K562 (cell line): Measurements from ENCODE around the gene GPR153. TPM values are rescaled to one million over a fixed set of nuclear protein-coding genes. Genes with fewer than 3 reads are reported as not detected.
A peak's percentile ranks its signal among the peaks of the same experiment; 100 is the strongest.

Source experiments
- ATAC-seq: fragments of 200-7000 bp; cut with Tn5 transposase; 3 replicates; pipeline ENCODE4 v1.9.1; 2020; ENCODE audit warnings: moderate library complexity
- BruUV-seq: library from RNA; stranded (reverse); fragments of 400-500 nt; replicated peaks from 2 replicates; lab custom pipeline; 2021; lab: Mats Ljungman, UMichigan
- CTCF ChIA-PET: fragments of 300-600 bp; formaldehyde crosslinking; extraction: SDS; loops from one replicate; lab custom pipeline; 2021; ENCODE audit warnings: low intra/inter-chr PET ratio; lab: Yijun Ruan, JAX
- POLR2A ChIA-PET: fragments of 300-600, 350-650 bp; sonication (Branson Sonifier 250); formaldehyde crosslinking; extraction: SDS; loops from one replicate; lab custom pipeline; 2021; ENCODE audit warnings: antibody characterized with exemption, inconsistent platforms; lab: Yijun Ruan, JAX
- DNase-seq, 4 experiments: peaks; one replicate each; pipeline versions ENCODE4 v3.0.0 to v3.0.0-alpha.2; 2011 to 2018; ENCODE audit warnings: low spot score in 3 of 4, mixed read lengths in 3 of 4; ENCODE audit errors: extremely low read depth in 1 of 4
- FAIRE-seq: peaks from 2 replicates; lab custom pipeline; 2011; peaks lifted over from hg19 to GRCh38; lab: Jason Lieb, UNC
- H2AFZ ChIP-seq: 2 replicates; pipeline ENCODE4 v1.6.0; 2011; ENCODE audit warnings: low read depth, low read length, control low read depth, inconsistent platforms
- H3K27ac ChIP-seq: fragments of 200-600 bp; 3 replicates; pipeline ENCODE4 v1.8.0; 2011; ENCODE audit warnings: low read depth, mild to moderate bottlenecking, control low read depth, inconsistent platforms, low read length, moderate library complexity, mixed read lengths; ENCODE audit errors: extremely low read depth
- H3K27me3 ChIP-seq, 2 experiments: fragments of 300-600 bp in 1 of 2; 2 replicates in 1 of 2; 3 replicates in 1 of 2; pipeline versions ENCODE4 v1.6.0 to v1.8.0; 2011; ENCODE audit warnings: inconsistent platforms in 2 of 2, low read length in 2 of 2, mild to moderate bottlenecking in 1 of 2, mixed read lengths in 1 of 2, moderate library complexity in 1 of 2; ENCODE audit not compliant: control insufficient read depth in 2 of 2, insufficient read depth in 2 of 2
- H3K36me3 ChIP-seq: fragments of 300-600 bp; 3 replicates; pipeline ENCODE4 v1.8.0; 2011; ENCODE audit warnings: mild to moderate bottlenecking, low read length, inconsistent platforms; ENCODE audit not compliant: control insufficient read depth, insufficient read depth
- H3K4me1 ChIP-seq, 2 experiments: fragments of 200-600 bp in 1 of 2; replicated peaks in 1 of 2; 2 replicates in 1 of 2; 3 replicates in 1 of 2; pipeline versions ENCODE4 v1.5.1 to v1.8.0; 2011; ENCODE audit warnings: inconsistent platforms in 2 of 2, low read length in 2 of 2, mild to moderate bottlenecking in 1 of 2, mixed read lengths in 1 of 2, moderate library complexity in 1 of 2; ENCODE audit not compliant: control insufficient read depth in 2 of 2, insufficient read depth in 2 of 2
- H3K4me2 ChIP-seq: 2 replicates; pipeline ENCODE4 v1.6.1; 2011; ENCODE audit warnings: low read length, control low read depth, inconsistent platforms, mixed read lengths; ENCODE audit not compliant: insufficient read depth
- H3K4me3 ChIP-seq: fragments of 200-600 bp; sonication (generic), shearing (Covaris generic); 2 replicates; pipeline ENCODE4 v1.5.1; 2016; ENCODE audit warnings: control low read depth, inconsistent platforms
- H3K79me2 ChIP-seq: fragments of 200-600 bp; 3 replicates; pipeline ENCODE4 v1.8.0; 2011; ENCODE audit warnings: low read length, inconsistent platforms; ENCODE audit not compliant: control insufficient read depth, insufficient read depth
- H3K9ac ChIP-seq, 2 experiments: 2 replicates each; pipeline versions ENCODE4 v1.6.0 to v1.6.1; 2011; ENCODE audit warnings: low read depth in 2 of 2, low read length in 2 of 2, control low read depth in 1 of 2, inconsistent platforms in 1 of 2, mild to moderate bottlenecking in 1 of 2, mixed read lengths in 1 of 2; ENCODE audit not compliant: insufficient read depth in 1 of 2
- H3K9me1 ChIP-seq: one replicate; pipeline ENCODE4 v1.6.0; 2011; ENCODE audit warnings: inconsistent platforms, mild to moderate bottlenecking, low read length, moderate library complexity; ENCODE audit not compliant: control insufficient read depth, insufficient read depth
- H3K9me3 ChIP-seq: replicated peaks from 2 replicates; pipeline ENCODE4 v1.5.1; 2011; ENCODE audit warnings: low read depth, low read length, inconsistent platforms; ENCODE audit not compliant: control insufficient read depth, insufficient read depth
- H4K20me1 ChIP-seq: replicated peaks from 2 replicates; pipeline ENCODE4 v1.6.1; 2011; ENCODE audit warnings: low read length, inconsistent platforms, mixed read lengths; ENCODE audit not compliant: control insufficient read depth, insufficient read depth
- NCOR1 ChIP-seq: fragments of 450-650 bp; IDR thresholded peaks from 2 replicates; pipeline ENCODE4 v1.6.1; 2016; ENCODE audit warnings: mild to moderate bottlenecking, moderate library complexity
- PYGO2 ChIP-seq: fragments of 450-650 bp; IDR thresholded peaks from 2 replicates; pipeline ENCODE4 v1.6.1; 2016; ENCODE audit warnings: mild to moderate bottlenecking, missing genetic modification characterization, moderate library complexity, missing compliant biosample characterization
- RAD21 ChIP-seq, 2 experiments: fragments of 250-450 bp in 1 of 2; fragments of 450-650 bp in 1 of 2; sonication (Bioruptor Pico) in 1 of 2; formaldehyde crosslinking in 1 of 2; IDR thresholded peaks in 1 of 2; conservative IDR thresholded peaks in 1 of 2; 2 replicates each; pipeline versions ENCODE4 v1.4.0 to v1.8.0; 2020 to 2022; ENCODE audit warnings: mild to moderate bottlenecking in 2 of 2, moderate library complexity in 1 of 2
- RB1 ChIP-seq: fragments of 450-650 bp; IDR thresholded peaks from 2 replicates; pipeline ENCODE4 v1.6.1; 2017; ENCODE audit warnings: low read depth, mild to moderate bottlenecking
- TAL1 ChIP-seq: fragments of 450-650 bp; IDR thresholded peaks from 2 replicates; pipeline ENCODE4 v1.6.1; 2016; ENCODE audit warnings: mild to moderate bottlenecking
- TCF7 ChIP-seq: sonication (generic); IDR thresholded peaks from 2 replicates; pipeline ENCODE4 v1.6.1; 2016; ENCODE audit warnings: antibody characterized with exemption, borderline replicate concordance
- ZNF696 ChIP-seq: fragments of 250-450 bp; sonication (Bioruptor Pico); conservative IDR thresholded peaks from 2 replicates; pipeline ENCODE4 v1.4.0; 2020; ENCODE audit warnings: mild to moderate bottlenecking, moderate library complexity
- WGBS: fragments of 100-300 bp; shearing (Covaris generic); methylation state at CpG from one replicate; pipeline ENCODE4 v1.1.6; 2016; ENCODE audit warnings: low coverage, mixed read lengths; ENCODE audit not compliant: insufficient coverage; ENCODE audit errors: missing lambda C conversion rate; 5-methylcytosine and 5-hydroxymethylcytosine counted together
- in situ Hi-C: fragments of 300-500 bp; cut with MboI; formaldehyde crosslinking; loops from 4 replicates; pipeline ENCODE4 v1.15.0; 2018; ENCODE audit warnings: inconsistent platforms, mixed read lengths
- intact Hi-C: fragments of 100-400 bp; cut with micrococcal nuclease; formaldehyde crosslinking; loops from 2 replicates; pipeline ENCODE4 v1.14.2; 2022
- polyA plus RNA-seq, 8 experiments: library from polyadenylated mRNA; depleted of rRNA in 4 of 8; stranded (reverse) in 5 of 8; unstranded in 3 of 8; fragments of >200 nt; fragmentation: Nextera tagmentation in 2 of 8; fragmentation: Illumina TruSeq in 1 of 8; extraction: Ambion mirVana in 2 of 8; extraction: Trizol in 1 of 8; gene quantifications; 2 replicates each; pipeline versions ENCODE4 v1.2.1 to v1.2.3, GENCODE V29; 2011 to 2014; ENCODE audit warnings: inconsistent platforms in 1 of 8, missing spikeins in 1 of 8
- total RNA-seq, 7 experiments: library from RNA; depleted of rRNA in 6 of 7; stranded (reverse); fragments of >200 nt in 6 of 7; fragmentation: Illumina TruSeq in 2 of 7; extraction: Trizol in 2 of 7; gene quantifications; 2 replicates each; pipeline versions ENCODE4 v1.2.1 to v1.2.3, GENCODE V29; 2011 to 2021; ENCODE audit warnings: low replicate concordance in 1 of 7
- TF ChIP-seq, protein P1 (sequence below), 2 experiments: fragments of 450-650 bp; formaldehyde crosslinking in 1 of 2; IDR thresholded peaks; 2 replicates each; pipeline versions ENCODE4 v1.4.0 to v1.6.1; 2014 to 2020; ENCODE audit warnings: mild to moderate bottlenecking in 2 of 2, borderline replicate concordance in 1 of 2, low read depth in 1 of 2
- TF ChIP-seq, protein P2 (sequence below): sonication (generic); formaldehyde crosslinking; IDR thresholded peaks from 2 replicates; pipeline ENCODE4 v1.8.1; 2023; ENCODE audit warnings: mild to moderate bottlenecking, missing genetic modification reagents

GPR153 gene
- total and polyA plus RNA-seq, 9 of the 15 experiments (the other 6 are each of a cell fraction or from before 2014, with no cell fraction given): 0.01 to 1.5 (median 0.51) TPM

DNA sequence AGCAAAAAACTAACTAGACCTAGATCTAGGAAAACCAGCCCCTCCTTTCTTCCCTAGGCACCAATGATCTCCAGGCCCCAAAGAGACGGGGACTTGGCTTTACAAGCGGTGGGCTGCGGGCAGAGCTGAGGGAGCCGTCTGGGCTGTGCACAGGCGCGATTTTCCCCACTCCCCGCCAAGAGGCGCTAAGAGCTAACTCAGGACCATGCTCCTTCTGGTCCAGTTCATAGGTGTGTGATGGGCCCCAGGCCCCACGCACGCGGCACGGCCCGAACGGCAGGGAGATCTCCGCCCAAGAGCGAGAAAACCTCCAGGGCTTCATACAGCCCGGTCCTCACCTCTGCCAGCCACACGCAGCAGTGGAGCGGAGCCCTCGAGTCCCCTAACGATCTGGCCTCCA is 7.5 kb upstream of the GPR153 start:
- no peak overlapping the region for H3K9ac ChIP-seq
- peaks cover 0 to 69% of the 10 kb centered on the region in 2 experiments; a peak in 3 of 5 replicates for H3K4me1 ChIP-seq
- no peaks in the 10 kb centered on the region for H3K27me3 ChIP-seq
- peaks cover 24% of the 10 kb centered on the region; the same call in 1 of the 2 replicates for H4K20me1 ChIP-seq
- no peaks in the 10 kb centered on the region for H3K9me1 ChIP-seq
- FAIRE-seq (no peak), DNase-seq (peak in 1 of 4 experiments; percentile 40), ATAC-seq (peak; percentile 77)
- POLR2A ChIA-PET: interaction anchor here (0.6 to 0.7 kb wide), 2 partner anchors 15 to 27 kb away, joined by 3 to 4 read pairs; no protein-coding TSS in a partner anchor
- no peak overlapping the region for H2AFZ ChIP-seq
- H3K4me3 ChIP-seq: no peak overlapping the region
- H3K36me3 ChIP-seq: no peaks in the 10 kb centered on the region; the same call in 1 of the 3 replicates
- in situ Hi-C loops: loop anchor here (25.0 kb wide), 1 partner anchor 944 kb away; no protein-coding TSS in a partner anchor
- BruUV-seq: no TSS peak
- WGBS: 49% methylated on average over 21 of the region's 21 CpGs
- intact Hi-C loops: loop anchor here (1.0 kb wide), 1 partner anchor 75 kb away; no protein-coding TSS in a partner anchor
- CTCF ChIA-PET: interaction anchor here (0.6 to 1.8 kb wide), 5 partner anchors 12 to 136 kb away, joined by 3 to 20 read pairs (median 3); no protein-coding TSS in a partner anchor
- H3K9me3 ChIP-seq: no peaks in the 10 kb centered on the region
- H3K27ac ChIP-seq: no peak overlapping the region
- no peak overlapping the region for H3K4me2 ChIP-seq
- no peaks in the 10 kb centered on the region for H3K79me2 ChIP-seq
- TF ChIP-seq ZNF696 (CRISPR knock-in tag): no peak
- TF ChIP-seq, protein P1, sequence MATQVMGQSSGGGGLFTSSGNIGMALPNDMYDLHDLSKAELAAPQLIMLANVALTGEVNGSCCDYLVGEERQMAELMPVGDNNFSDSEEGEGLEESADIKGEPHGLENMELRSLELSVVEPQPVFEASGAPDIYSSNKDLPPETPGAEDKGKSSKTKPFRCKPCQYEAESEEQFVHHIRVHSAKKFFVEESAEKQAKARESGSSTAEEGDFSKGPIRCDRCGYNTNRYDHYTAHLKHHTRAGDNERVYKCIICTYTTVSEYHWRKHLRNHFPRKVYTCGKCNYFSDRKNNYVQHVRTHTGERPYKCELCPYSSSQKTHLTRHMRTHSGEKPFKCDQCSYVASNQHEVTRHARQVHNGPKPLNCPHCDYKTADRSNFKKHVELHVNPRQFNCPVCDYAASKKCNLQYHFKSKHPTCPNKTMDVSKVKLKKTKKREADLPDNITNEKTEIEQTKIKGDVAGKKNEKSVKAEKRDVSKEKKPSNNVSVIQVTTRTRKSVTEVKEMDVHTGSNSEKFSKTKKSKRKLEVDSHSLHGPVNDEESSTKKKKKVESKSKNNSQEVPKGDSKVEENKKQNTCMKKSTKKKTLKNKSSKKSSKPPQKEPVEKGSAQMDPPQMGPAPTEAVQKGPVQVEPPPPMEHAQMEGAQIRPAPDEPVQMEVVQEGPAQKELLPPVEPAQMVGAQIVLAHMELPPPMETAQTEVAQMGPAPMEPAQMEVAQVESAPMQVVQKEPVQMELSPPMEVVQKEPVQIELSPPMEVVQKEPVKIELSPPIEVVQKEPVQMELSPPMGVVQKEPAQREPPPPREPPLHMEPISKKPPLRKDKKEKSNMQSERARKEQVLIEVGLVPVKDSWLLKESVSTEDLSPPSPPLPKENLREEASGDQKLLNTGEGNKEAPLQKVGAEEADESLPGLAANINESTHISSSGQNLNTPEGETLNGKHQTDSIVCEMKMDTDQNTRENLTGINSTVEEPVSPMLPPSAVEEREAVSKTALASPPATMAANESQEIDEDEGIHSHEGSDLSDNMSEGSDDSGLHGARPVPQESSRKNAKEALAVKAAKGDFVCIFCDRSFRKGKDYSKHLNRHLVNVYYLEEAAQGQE (IDR thresholded peaks at IDR 0.05; ENCODE audit: borderline replicate concordance): peak; percentile 32; the same call in 1 of the 2 replicates
- TF ChIP-seq, protein P1 (CRISPR knock-in tag; IDR thresholded peaks at IDR 0.05; ENCODE audit: low read depth): no peak
- TF ChIP-seq, protein P2, sequence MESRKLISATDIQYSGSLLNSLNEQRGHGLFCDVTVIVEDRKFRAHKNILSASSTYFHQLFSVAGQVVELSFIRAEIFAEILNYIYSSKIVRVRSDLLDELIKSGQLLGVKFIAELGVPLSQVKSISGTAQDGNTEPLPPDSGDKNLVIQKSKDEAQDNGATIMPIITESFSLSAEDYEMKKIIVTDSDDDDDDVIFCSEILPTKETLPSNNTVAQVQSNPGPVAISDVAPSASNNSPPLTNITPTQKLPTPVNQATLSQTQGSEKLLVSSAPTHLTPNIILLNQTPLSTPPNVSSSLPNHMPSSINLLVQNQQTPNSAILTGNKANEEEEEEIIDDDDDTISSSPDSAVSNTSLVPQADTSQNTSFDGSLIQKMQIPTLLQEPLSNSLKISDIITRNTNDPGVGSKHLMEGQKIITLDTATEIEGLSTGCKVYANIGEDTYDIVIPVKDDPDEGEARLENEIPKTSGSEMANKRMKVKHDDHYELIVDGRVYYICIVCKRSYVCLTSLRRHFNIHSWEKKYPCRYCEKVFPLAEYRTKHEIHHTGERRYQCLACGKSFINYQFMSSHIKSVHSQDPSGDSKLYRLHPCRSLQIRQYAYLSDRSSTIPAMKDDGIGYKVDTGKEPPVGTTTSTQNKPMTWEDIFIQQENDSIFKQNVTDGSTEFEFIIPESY (CRISPR knock-in tag): peak; percentile 72; the same call in 1 of the 2 replicates
- TF ChIP-seq RB1: peak; percentile 18; the same call in 1 of the 2 replicates
- TF ChIP-seq TCF7: no peak
- no peak for TF ChIP-seq NCOR1
- no peak for TF ChIP-seq PYGO2 (tag)
- no peak for TF ChIP-seq TAL1
- TF ChIP-seq RAD21 (CRISPR knock-in tag; conservative IDR thresholded peaks at IDR 0.05 in 1 of 2, IDR thresholded peaks at IDR 0.05 in 1 of 2): peak in 1 of 2 experiments; percentile 60; a peak in 2 of 4 replicates
